Ovary (tissue), 9 donors: ENCODE measurements around the gene PYGL. TPM values are rescaled to one million over a fixed set of nuclear protein-coding genes. Genes with fewer than 3 reads are reported as not detected.
"Not testable (repeated sequence)": the region's sequence is repeated elsewhere in the genome, so short reads cannot be mapped to it uniquely, and the experiment has no call there.

Source experiments
- DNase-seq, 5 donors: peaks; one replicate each; pipeline ENCODE4 v3.0.0-alpha.2; 2019 to 2020
- H3K27ac ChIP-seq, 2 donors: fragments of 200-600 bp; one replicate each; pipeline versions ENCODE4 v1.5.1 to v1.8.0; 2019 to 2022
- H3K27me3 ChIP-seq: fragments of 200-600 bp; one replicate; pipeline ENCODE4 v1.8.0; 2022
- H3K36me3 ChIP-seq: fragments of 200-600 bp; sonication (generic); one replicate; pipeline ENCODE4 v1.5.1; 2019
- H3K4me1 ChIP-seq: one replicate; pipeline ENCODE4 v1.8.1; 2013; ENCODE audit warnings: mild to moderate bottlenecking, moderate library complexity; ENCODE audit not compliant: insufficient read depth
- H3K4me3 ChIP-seq: fragments of 200-600 bp; sonication (generic); one replicate; pipeline ENCODE4 v1.5.1; 2017
- H3K9me3 ChIP-seq, 2 donors: fragments of 200-600 bp in 1 of 2; sonication (generic) in 1 of 2; one replicate each; pipeline versions ENCODE4 v1.5.1 to v1.8.1; 2013 to 2019; ENCODE audit warnings: mild to moderate bottlenecking in 1 of 2, moderate library complexity in 1 of 2
- EP300 ChIP-seq: sonication (generic); formaldehyde crosslinking; IDR thresholded peaks from one replicate; pipeline ENCODE4 v1.6.1; 2017; ENCODE audit warnings: antibody characterized with exemption
- POLR2A ChIP-seq: fragments of 450-650 bp; IDR thresholded peaks from one replicate; pipeline ENCODE4 v1.6.1; 2017; ENCODE audit warnings: antibody characterized with exemption, mild to moderate bottlenecking, moderate library complexity
- WGBS, 3 donors: extraction: QIAGEN DNeasy Blood & Tissue Kit in 1 of 3; methylation state at CpG; one replicate each; pipeline versions ENCODE4 v1.1.5 to v1.1.7; 2013 to 2017; 5-methylcytosine and 5-hydroxymethylcytosine counted together
- intact Hi-C, 4 donors: fragments of 100-400 bp; cut with DNase I; formaldehyde crosslinking; loops; one replicate each; pipeline versions ENCODE4 v1.11.0 to v1.15.1; 2022 to 2023
- polyA plus RNA-seq, 2 donors: library from polyadenylated mRNA; stranded (reverse); fragments of 200-250 nt in 1 of 2; fragments of 350-450 nt in 1 of 2; fragmentation: Illumina TruSeq in 1 of 2; extraction: RNeasy Lipid Tissue Mini Kit (QIAGEN cat#74804) in 1 of 2; gene quantifications; one replicate each; pipeline ENCODE4 v1.2.3, GENCODE V29; 2013 to 2014
- total RNA-seq, 7 donors: library from RNA; depleted of rRNA in 2 of 7; stranded (reverse); fragments of >200 nt in 2 of 7; fragmentation: NEBNext Ultra II Directional in 3 of 7; extraction: Animal tissue kit (Norgen Biotek cat#: 25700) in 3 of 7; gene quantifications; one replicate each; pipeline versions ENCODE4 v1.1.0 to v1.2.4, GENCODE V29; 2016 to 2023
- TF ChIP-seq, protein P1 (sequence below), 3 donors: fragments of 450-650 bp in 2 of 3; fragments of 200-600 bp in 1 of 3; IDR thresholded peaks; one replicate each; pipeline versions ENCODE4 v1.5.1 to v1.8.0; 2016 to 2022; ENCODE audit warnings: antibody characterized with exemption in 3 of 3, mild to moderate bottlenecking in 1 of 3
- donor health status: DM: no; HTN: no; CAD: no; lungs with moderate emphysema.
- donor health status: DM: no; HTN: no; CAD: no.
- donor health status: Bipolar disorder and iron deficiency.
- donor health status: DM: yes; HTN: yes; CAD: no.
- donor health status: DM: no; HTN: no; CAD: no.
- donor health status: DM: yes; HTN: yes; CAD: no.

Gene PYGL
- total and polyA plus RNA-seq, 9 donors: 19.6 to 53.7 (median 32.6) TPM

- no peaks in the 10 kb centered on the region for H3K36me3 ChIP-seq
- intact Hi-C loops: no loop called here
- no peak overlapping the region for H3K27ac ChIP-seq
- 56 to 65% (median 63%) methylated on average over 4 of the region's 4 CpGs for WGBS, 3 donors
- H3K4me3 ChIP-seq: no peak overlapping the region
- TF ChIP-seq, protein P1, sequence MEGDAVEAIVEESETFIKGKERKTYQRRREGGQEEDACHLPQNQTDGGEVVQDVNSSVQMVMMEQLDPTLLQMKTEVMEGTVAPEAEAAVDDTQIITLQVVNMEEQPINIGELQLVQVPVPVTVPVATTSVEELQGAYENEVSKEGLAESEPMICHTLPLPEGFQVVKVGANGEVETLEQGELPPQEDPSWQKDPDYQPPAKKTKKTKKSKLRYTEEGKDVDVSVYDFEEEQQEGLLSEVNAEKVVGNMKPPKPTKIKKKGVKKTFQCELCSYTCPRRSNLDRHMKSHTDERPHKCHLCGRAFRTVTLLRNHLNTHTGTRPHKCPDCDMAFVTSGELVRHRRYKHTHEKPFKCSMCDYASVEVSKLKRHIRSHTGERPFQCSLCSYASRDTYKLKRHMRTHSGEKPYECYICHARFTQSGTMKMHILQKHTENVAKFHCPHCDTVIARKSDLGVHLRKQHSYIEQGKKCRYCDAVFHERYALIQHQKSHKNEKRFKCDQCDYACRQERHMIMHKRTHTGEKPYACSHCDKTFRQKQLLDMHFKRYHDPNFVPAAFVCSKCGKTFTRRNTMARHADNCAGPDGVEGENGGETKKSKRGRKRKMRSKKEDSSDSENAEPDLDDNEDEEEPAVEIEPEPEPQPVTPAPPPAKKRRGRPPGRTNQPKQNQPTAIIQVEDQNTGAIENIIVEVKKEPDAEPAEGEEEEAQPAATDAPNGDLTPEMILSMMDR (IDR thresholded peaks at IDR 0.05): no peak
- no peak for TF ChIP-seq EP300
- no peak for TF ChIP-seq POLR2A
- no peak for DNase-seq
- no peaks in the 10 kb centered on the region for H3K9me3 ChIP-seq
- H3K4me1 ChIP-seq: peaks cover 3% of the 10 kb centered on the region
- H3K27me3 ChIP-seq: no peaks in the 10 kb centered on the region
These were observed 3.2 kb upstream of the PYGL start for GRCh38 chr14:50947446-50947845.

DNA sequence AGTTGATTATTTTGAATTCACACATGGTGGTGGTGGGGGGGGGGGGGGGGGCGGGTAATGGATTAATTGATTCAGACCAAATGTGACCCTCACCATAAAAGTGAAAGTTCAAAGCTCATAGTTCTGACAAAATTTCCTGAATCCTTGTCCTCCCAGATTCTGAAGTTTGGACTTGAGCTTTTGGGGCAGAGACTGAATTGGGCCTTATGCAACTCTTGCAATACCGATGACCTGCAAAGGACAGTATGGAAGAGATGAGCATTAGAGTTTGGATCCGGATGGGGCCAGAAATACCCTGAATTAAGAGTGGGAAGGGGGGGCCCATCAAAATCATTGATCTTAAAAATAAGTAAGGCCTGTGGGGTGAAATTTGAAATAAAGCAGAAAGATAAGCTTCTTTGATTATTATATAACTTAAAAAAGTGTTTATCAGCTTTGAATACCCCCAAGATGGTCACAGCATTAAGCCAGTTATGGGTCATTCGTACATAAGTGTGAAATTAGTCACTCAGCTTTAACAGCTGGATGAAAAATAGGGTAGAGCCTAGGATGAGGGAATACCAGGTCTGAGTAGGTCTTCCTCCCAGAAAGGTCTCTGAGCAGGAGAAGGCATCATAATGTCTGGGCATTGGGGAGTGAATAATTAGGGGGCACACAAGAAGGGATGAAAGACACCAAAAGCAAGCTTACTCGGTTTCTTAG, 2.1 kb upstream of the PYGL start:
- Histone ChIP-seq H3K27me3 (no peaks in the 10 kb centered on the region), H3K4me1 (peaks cover 3% of the 10 kb centered on the region), H3K36me3 (no peaks in the 10 kb centered on the region), H3K4me3 (no peak overlapping the region), H3K9me3 (no peaks in the 10 kb centered on the region), H3K27ac (no peak overlapping the region)
- DNase-seq: no peak
- 90 to 95% (median 95%) methylated on average over 5 of the region's 5 CpGs for WGBS, 3 donors
- intact Hi-C loops: no loop called here
- TF ChIP-seq POLR2A (no peak), EP300 (no peak)
- TF ChIP-seq, protein P1 (IDR thresholded peaks at IDR 0.05): no peak

GRCh38 chr14:50944647-50945413, 547 bp upstream of the PYGL start:
- Histone ChIP-seq H3K9me3 (no peaks in the 10 kb centered on the region), H3K4me3 (peak overlapping the region; percentile 89), H3K27me3 (no peaks in the 10 kb centered on the region), H3K36me3 (no peaks in the 10 kb centered on the region), H3K27ac (peak overlapping the region; percentile 87), H3K4me1 (peaks cover 3% of the 10 kb centered on the region)
- WGBS, 3 donors: 4 to 5% (median 4%) methylated on average over 28 to 29 of the region's 29 CpGs
- DNase-seq: peak in 4 of 5 donors; percentile 59 to 78 (median 66)
- intact Hi-C loops: no loop called here
- TF ChIP-seq POLR2A (peak; percentile 1), EP300 (no peak)

DNA sequence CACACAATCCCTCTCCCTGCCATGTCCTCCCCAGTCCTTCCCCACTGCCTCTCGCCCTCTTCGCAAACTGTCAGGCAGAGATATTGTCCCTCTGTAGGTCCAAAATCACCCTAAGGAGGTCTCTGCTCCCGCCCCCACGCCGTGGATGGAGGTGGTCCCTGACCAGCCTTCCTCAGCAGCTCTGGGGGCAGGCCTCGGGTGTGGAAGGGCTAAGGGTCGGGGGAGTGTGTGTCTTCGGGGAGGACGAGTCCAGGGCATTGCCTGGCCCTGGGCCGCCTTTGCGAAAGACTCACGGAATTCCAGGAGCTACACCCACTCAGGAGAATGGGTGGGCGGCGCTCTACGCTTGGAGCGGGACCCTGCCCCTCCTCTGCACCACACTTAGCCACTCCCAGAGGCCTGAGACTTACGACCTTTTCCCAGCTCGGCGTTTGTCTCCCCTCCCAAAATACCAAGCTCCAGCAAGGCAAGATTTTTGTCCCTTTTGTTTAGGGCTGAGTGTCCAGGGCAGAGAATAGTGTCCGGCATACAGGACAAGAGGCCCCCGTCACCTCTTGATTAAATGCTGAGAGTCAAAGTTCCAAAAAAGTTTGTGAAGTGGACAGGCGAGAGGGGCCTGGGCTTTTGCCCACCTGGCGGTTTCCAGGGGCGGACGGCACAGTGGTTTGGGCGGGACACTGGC, 881 bp downstream of the PYGL start:
- no peaks in the 10 kb centered on the region for H3K36me3 ChIP-seq
- peaks cover 3% of the 10 kb centered on the region for H3K4me1 ChIP-seq
- H3K27me3 ChIP-seq: no peaks in the 10 kb centered on the region
- TF ChIP-seq EP300 (no peak), POLR2A (no peak)
- TF ChIP-seq, protein P1 (IDR thresholded peaks at IDR 0.05): no peak
- peak overlapping the region; percentile 87 for H3K27ac ChIP-seq
- peak; percentile 66 to 83 (median 71) for DNase-seq
- H3K4me3 ChIP-seq: peak overlapping the region; percentile 89
- intact Hi-C loops: no loop called here
- H3K9me3 ChIP-seq: no peaks in the 10 kb centered on the region
- 6 to 8% (median 7%) methylated on average over 26 of the region's 26 CpGs for WGBS, 3 donors

DNA sequence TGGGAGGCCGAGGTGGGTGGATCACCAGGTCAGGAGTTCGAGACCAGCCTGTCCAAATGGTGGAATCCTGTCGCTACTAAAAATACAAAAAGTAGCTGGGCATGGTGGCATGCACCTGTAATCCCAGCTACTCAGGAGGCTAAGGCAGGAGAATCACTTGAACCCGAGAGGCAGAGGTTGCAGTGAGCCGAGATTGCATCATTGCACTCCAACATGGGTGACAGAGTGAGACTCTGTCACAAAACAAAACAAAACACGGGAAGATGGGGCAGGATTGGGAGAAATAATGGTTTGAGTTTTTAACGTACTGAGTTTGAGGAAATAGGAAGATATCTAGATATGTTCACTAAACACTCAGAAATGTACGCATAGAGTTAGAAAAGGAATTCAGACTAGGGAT, 2.6 kb downstream of the PYGL start:
- H3K4me3 ChIP-seq, H3K4me1 ChIP-seq, H3K9me3 ChIP-seq, DNase-seq, H3K27ac ChIP-seq, H3K36me3 ChIP-seq, H3K27me3 ChIP-seq, intact Hi-C loops: not testable (repeated sequence)
- WGBS, 3 donors: 94 to 96% (median 95%) methylated on average over 8 of the region's 8 CpGs
